Esophagus squamous epithelium (tissue), 4 donors: Measurements from ENCODE around the gene NPEPL1.

Experiments used
- CTCF ChIP-seq, 6 experiments: fragments of 450-650 bp in 4 of 6; fragments of 200-600 bp in 2 of 6; sonication (generic) in 2 of 6; IDR thresholded peaks; one replicate each; pipeline ENCODE4 v1.5.1; 2016 to 2019; ENCODE audit warnings: antibody characterized with exemption in 6 of 6, mild to moderate bottlenecking in 4 of 6, moderate library complexity in 4 of 6
- POLR2A ChIP-seq, 4 donors: fragments of 450-650 bp; IDR thresholded peaks; one replicate each; pipeline ENCODE4 v1.6.1; 2017; ENCODE audit warnings: antibody characterized with exemption in 4 of 4, mild to moderate bottlenecking in 4 of 4, moderate library complexity in 3 of 4

DNA sequence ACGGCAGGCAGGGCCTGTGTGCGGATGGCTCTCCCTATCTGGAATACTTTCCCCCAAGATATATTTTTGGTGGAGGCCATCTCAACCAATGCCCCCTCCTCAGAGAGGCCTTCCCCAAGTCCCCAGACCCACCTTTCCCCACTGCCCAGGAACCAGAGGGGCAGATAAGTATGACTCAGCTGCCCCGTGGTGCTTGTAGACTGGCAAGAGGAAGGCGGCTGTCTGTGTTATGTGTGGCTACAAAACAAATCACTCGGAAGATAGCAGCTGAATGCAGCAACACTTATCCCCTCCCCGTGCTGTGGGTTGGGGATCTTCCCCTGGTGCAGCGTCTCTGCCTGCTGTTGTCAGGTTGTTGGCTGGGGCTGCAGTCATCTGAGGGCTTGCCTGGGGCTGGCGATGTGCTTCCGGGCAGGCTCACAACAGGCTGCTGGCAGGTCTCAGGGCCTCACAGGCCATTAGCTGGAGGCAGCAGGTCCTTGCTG, 7.1 kb downstream of the NPEPL1 start:
- TF ChIP-seq POLR2A (IDR thresholded peaks at IDR 0.05) (no peak), CTCF (IDR thresholded peaks at IDR 0.05) (no peak)
